Muscle layer of duodenum (tissue), 2 donors: ENCODE measurements around the gene CBFA2T2.
"Not testable (repeated sequence)": the region's sequence is repeated elsewhere in the genome, so short reads cannot be mapped to it uniquely, and the experiment has no call there.

Experiments
- H3K27ac ChIP-seq: one replicate; pipeline ENCODE4 v1.7.0; 2013; ENCODE audit warnings: mild to moderate bottlenecking, low read length
- H3K27me3 ChIP-seq: one replicate; pipeline ENCODE4 v1.7.0; 2013; ENCODE audit warnings: low read depth, mild to moderate bottlenecking, control low read depth, low read length
- H3K36me3 ChIP-seq, 2 donors: one replicate each; pipeline ENCODE4 v1.7.0; 2013; ENCODE audit warnings: low read length in 2 of 2, control low read depth in 1 of 2, mild to moderate bottlenecking in 1 of 2; ENCODE audit not compliant: insufficient read depth in 2 of 2, control insufficient read depth in 1 of 2
- H3K4me1 ChIP-seq, 2 donors: one replicate each; pipeline ENCODE4 v1.7.0; 2013; ENCODE audit warnings: low read length in 2 of 2, mild to moderate bottlenecking in 2 of 2, control low read depth in 1 of 2, moderate library complexity in 1 of 2; ENCODE audit not compliant: insufficient read depth in 2 of 2, control insufficient read depth in 1 of 2
- H3K4me3 ChIP-seq, 2 donors: one replicate each; pipeline ENCODE4 v1.7.0; 2013; ENCODE audit warnings: low read length in 2 of 2, low read depth in 1 of 2, mild to moderate bottlenecking in 1 of 2
- H3K9me3 ChIP-seq, 2 donors: one replicate each; pipeline ENCODE4 v1.7.0; 2013; ENCODE audit warnings: low read length in 2 of 2, control low read depth in 1 of 2, mild to moderate bottlenecking in 1 of 2; ENCODE audit not compliant: control insufficient read depth in 1 of 2
- donor health status: healthy.

Gene CBFA2T2

GRCh38 chr20:33688938-33689424 lies 199.1 kb downstream of the CBFA2T2 start:
- no peaks in the 10 kb centered on the region for H3K9me3 ChIP-seq
- peaks cover 5 to 21% of the 10 kb centered on the region in 2 donors for H3K4me1 ChIP-seq
- H3K27ac ChIP-seq, result no peak overlapping the region
- no peaks in the 10 kb centered on the region for H3K27me3 ChIP-seq
- H3K4me3 ChIP-seq, result no peak overlapping the region
- H3K36me3 ChIP-seq, result no peaks in the 10 kb centered on the region

- H3K27ac ChIP-seq, result no peak overlapping the region
- no peaks in the 10 kb centered on the region for H3K36me3 ChIP-seq
- H3K9me3 ChIP-seq, result no peaks in the 10 kb centered on the region
- H3K4me3 ChIP-seq, result no peak overlapping the region
- H3K4me1 ChIP-seq, result peaks cover 5 to 26% of the 10 kb centered on the region in 2 donors
- H3K27me3 ChIP-seq, result no peaks in the 10 kb centered on the region
These were observed 199.6 kb downstream of the CBFA2T2 start for GRCh38 chr20:33689493-33689892.

GRCh38 chr20:33689973-33690372 lies 200.1 kb downstream of the CBFA2T2 start:
- Histone ChIP-seq H3K27ac (no peak overlapping the region), H3K36me3 (no peaks in the 10 kb centered on the region), H3K9me3 (no peaks in the 10 kb centered on the region), H3K27me3 (no peaks in the 10 kb centered on the region), H3K4me3 (no peak overlapping the region), H3K4me1 (peaks cover 5 to 25% of the 10 kb centered on the region in 2 donors)

- Histone ChIP-seq H3K4me3 (no peak overlapping the region), H3K27ac (no peak overlapping the region), H3K4me1 (peaks cover 0 to 29% of the 10 kb centered on the region in 2 donors), H3K27me3 (no peaks in the 10 kb centered on the region), H3K9me3 (no peaks in the 10 kb centered on the region), H3K36me3 (no peaks in the 10 kb centered on the region)
These were observed 203.4 kb downstream of the CBFA2T2 start for GRCh38 chr20:33693289-33693688.

- H3K9me3 ChIP-seq, result no peaks in the 10 kb centered on the region
- no peaks in the 10 kb centered on the region for H3K27me3 ChIP-seq
- H3K4me1 ChIP-seq, result peaks cover 0 to 29% of the 10 kb centered on the region in 2 donors
- H3K27ac ChIP-seq, result no peak overlapping the region
- no peak overlapping the region for H3K4me3 ChIP-seq
- no peaks in the 10 kb centered on the region for H3K36me3 ChIP-seq
These were observed 204.1 kb downstream of the CBFA2T2 start for GRCh38 chr20:33693741-33694638.

GRCh38 chr20:33694639-33695012 lies 204.7 kb downstream of the CBFA2T2 start:
- Histone ChIP-seq H3K36me3 (no peaks in the 10 kb centered on the region), H3K27ac (no peak overlapping the region), H3K4me3 (no peak overlapping the region), H3K4me1 (peaks cover 0 to 29% of the 10 kb centered on the region in 2 donors), H3K9me3 (no peaks in the 10 kb centered on the region), H3K27me3 (no peaks in the 10 kb centered on the region)

- H3K36me3 ChIP-seq, result no peaks in the 10 kb centered on the region
- H3K27me3 ChIP-seq, result no peaks in the 10 kb centered on the region
- H3K4me3 ChIP-seq, result no peak overlapping the region
- H3K4me1 ChIP-seq, result peaks cover 0 to 29% of the 10 kb centered on the region in 2 donors
- no peak overlapping the region for H3K27ac ChIP-seq
- H3K9me3 ChIP-seq, result no peaks in the 10 kb centered on the region
These were observed 206.6 kb downstream of the CBFA2T2 start for GRCh38 chr20:33696448-33696847.

GRCh38 chr20:33697129-33697528 lies 207.2 kb downstream of the CBFA2T2 start:
- Histone ChIP-seq H3K4me3 (no peak overlapping the region), H3K27ac (no peak overlapping the region)

GRCh38 chr20:33698966-33699365 lies 209.1 kb downstream of the CBFA2T2 start:
- not testable (repeated sequence) for H3K36me3 ChIP-seq, H3K4me3 ChIP-seq, H3K27me3 ChIP-seq, H3K9me3 ChIP-seq, H3K27ac ChIP-seq
- H3K4me1 ChIP-seq, result peaks cover 0 to 31% of the 10 kb centered on the region in 2 donors

More at GRCh38 chr20:33697129-33697528, 207.2 kb downstream of the CBFA2T2 start:
- Histone ChIP-seq H3K36me3 (no peaks in the 10 kb centered on the region), H3K27me3 (no peaks in the 10 kb centered on the region), H3K4me1 (peaks cover 0 to 29% of the 10 kb centered on the region in 2 donors), H3K9me3 (no peaks in the 10 kb centered on the region)
